Measurements from ENCODE around the gene USP37. TPM values are rescaled to one million over a fixed set of nuclear protein-coding genes. Genes with fewer than 3 reads are reported as not detected.

Gene USP37
- total RNA-seq, 3 donors from 2014 or later: 6.9 to 24.6 (median 14.4) TPM

DNA sequence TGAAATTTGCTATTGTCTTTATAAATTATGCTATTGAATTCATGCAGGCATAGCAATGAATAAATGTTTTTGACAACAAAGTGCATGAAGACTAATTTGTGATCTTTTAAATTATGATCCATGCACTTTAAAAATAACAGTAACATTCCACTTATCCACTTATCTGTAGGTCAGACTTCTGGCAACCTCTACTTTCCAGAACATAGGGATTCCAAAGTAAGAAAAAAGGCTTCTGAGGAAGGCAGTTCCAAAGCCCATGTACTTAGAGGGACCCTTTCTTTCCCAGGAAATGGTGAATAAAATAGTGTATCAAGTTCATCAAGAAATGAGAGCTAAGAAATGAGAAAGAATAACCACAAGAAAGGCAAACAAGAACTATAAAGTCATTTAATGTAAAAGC is 90.9 kb downstream of the USP37 start:
- no peaks in the 10 kb centered on the region for H3K9me3 ChIP-seq
- no peak for DNase-seq (ENCODE audit: low spot score in 2 of 2)
- H3K27ac ChIP-seq: no peak overlapping the region
- H3K4me1 ChIP-seq: no peaks in the 10 kb centered on the region
- no peak overlapping the region for H3K4me3 ChIP-seq
- no peaks in the 10 kb centered on the region for H3K27me3 ChIP-seq
- intact Hi-C loops (cut with DNase I; ENCODE audit: low total_unique reads): no loop called here
- TF ChIP-seq, protein P1, sequence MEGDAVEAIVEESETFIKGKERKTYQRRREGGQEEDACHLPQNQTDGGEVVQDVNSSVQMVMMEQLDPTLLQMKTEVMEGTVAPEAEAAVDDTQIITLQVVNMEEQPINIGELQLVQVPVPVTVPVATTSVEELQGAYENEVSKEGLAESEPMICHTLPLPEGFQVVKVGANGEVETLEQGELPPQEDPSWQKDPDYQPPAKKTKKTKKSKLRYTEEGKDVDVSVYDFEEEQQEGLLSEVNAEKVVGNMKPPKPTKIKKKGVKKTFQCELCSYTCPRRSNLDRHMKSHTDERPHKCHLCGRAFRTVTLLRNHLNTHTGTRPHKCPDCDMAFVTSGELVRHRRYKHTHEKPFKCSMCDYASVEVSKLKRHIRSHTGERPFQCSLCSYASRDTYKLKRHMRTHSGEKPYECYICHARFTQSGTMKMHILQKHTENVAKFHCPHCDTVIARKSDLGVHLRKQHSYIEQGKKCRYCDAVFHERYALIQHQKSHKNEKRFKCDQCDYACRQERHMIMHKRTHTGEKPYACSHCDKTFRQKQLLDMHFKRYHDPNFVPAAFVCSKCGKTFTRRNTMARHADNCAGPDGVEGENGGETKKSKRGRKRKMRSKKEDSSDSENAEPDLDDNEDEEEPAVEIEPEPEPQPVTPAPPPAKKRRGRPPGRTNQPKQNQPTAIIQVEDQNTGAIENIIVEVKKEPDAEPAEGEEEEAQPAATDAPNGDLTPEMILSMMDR (IDR thresholded peaks at IDR 0.05): no peak
- TF ChIP-seq POLR2A (IDR thresholded peaks at IDR 0.05): no peak
- no peak for TF ChIP-seq POLR2AphosphoS5 (IDR thresholded peaks at IDR 0.05)
- H3K36me3 ChIP-seq: peaks cover 6% of the 10 kb centered on the region

DNA sequence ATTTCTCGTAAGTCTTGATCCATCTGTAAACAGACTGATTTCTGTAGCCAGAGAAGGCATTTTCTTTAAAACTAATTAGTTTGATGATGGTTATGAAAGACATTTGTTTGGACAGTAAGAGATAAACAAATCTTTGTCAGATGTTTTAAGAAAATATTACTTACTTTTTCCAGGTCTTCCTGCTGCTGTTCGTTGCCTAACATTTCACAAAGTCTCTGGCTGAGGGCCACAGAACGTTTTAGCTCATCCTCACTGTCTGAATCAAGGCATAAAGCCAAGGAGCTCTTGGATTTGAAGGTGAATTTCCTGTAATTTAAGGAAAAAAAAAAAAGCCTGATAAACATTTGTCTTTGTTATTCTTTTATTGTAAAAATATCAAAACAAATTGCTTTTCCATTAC is 91.5 kb downstream of the USP37 start:
- H3K27me3 ChIP-seq: no peaks in the 10 kb centered on the region
- TF ChIP-seq POLR2AphosphoS5 (IDR thresholded peaks at IDR 0.05) (no peak), POLR2A (IDR thresholded peaks at IDR 0.05) (no peak)
- TF ChIP-seq, protein P1 (IDR thresholded peaks at IDR 0.05): no peak
- peaks cover 6% of the 10 kb centered on the region for H3K36me3 ChIP-seq
- H3K9me3 ChIP-seq: no peaks in the 10 kb centered on the region
- intact Hi-C loops (cut with DNase I; ENCODE audit: low total_unique reads): no loop called here
- peak overlapping the region in 1 of 2 donors; percentile 30 for H3K27ac ChIP-seq
- no peak for DNase-seq (ENCODE audit: low spot score in 2 of 2)
- H3K4me3 ChIP-seq: no peak overlapping the region
- H3K4me1 ChIP-seq: no peaks in the 10 kb centered on the region

DNA sequence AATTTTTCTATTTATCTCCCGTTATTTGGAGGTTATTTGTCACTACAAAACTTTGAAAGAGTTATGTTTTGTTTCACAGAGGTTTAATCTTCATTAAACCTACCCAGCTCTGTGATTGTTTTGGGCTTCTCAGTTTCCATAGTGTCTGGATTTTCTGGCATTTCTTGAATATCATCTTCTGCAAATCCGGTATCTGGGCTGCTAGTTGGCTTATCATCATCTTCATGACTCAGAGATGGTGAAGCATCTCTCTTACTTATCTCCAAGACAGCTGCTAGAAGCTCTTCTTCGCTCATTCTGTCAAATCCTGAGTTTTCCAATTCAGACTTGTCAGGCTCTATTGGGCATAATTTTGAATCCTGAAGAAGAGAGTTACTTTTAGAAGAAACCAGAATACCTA is 93.6 kb downstream of the USP37 start:
- Histone ChIP-seq H3K36me3 (peaks cover 6% of the 10 kb centered on the region), H3K4me3 (no peak overlapping the region), H3K4me1 (no peaks in the 10 kb centered on the region), H3K27me3 (no peaks in the 10 kb centered on the region), H3K9me3 (no peaks in the 10 kb centered on the region), H3K27ac (no peak overlapping the region)
- no peak for DNase-seq (ENCODE audit: low spot score in 2 of 2)
- intact Hi-C loops (cut with DNase I; ENCODE audit: low total_unique reads): no loop called here
- TF ChIP-seq POLR2AphosphoS5 (IDR thresholded peaks at IDR 0.05): no peak
- TF ChIP-seq, protein P1 (IDR thresholded peaks at IDR 0.05): no peak
- no peak for TF ChIP-seq POLR2A (IDR thresholded peaks at IDR 0.05)

DNA sequence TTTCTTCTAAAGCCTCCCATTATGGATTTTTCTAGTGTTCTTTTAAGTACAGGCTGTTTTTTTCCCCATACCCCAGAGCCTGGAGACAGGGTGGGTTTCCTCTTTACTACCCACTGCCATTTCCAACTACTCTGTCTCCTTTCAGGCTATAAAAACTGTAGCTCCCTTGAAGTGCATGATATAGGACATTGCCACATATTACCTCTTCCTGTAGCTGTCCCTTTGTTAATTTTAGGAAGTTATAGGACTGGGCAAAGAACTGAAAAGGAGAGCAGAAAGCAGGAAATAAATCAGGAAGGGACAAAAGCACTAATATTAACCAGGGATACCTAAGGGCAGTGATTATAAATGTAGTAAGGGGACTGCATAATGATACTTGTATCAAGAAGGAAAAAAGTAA is 95.2 kb downstream of the USP37 start:
- no peaks in the 10 kb centered on the region for H3K4me1 ChIP-seq
- intact Hi-C loops (cut with DNase I; ENCODE audit: low total_unique reads): no loop called here
- DNase-seq (ENCODE audit: low spot score in 2 of 2): no peak
- peaks cover 6% of the 10 kb centered on the region for H3K36me3 ChIP-seq
- H3K4me3 ChIP-seq: no peak overlapping the region
- H3K27me3 ChIP-seq: no peaks in the 10 kb centered on the region
- no peak overlapping the region for H3K27ac ChIP-seq
- TF ChIP-seq POLR2A (IDR thresholded peaks at IDR 0.05): no peak
- TF ChIP-seq, protein P1 (IDR thresholded peaks at IDR 0.05): no peak
- TF ChIP-seq POLR2AphosphoS5 (IDR thresholded peaks at IDR 0.05): no peak
- no peaks in the 10 kb centered on the region for H3K9me3 ChIP-seq

DNA sequence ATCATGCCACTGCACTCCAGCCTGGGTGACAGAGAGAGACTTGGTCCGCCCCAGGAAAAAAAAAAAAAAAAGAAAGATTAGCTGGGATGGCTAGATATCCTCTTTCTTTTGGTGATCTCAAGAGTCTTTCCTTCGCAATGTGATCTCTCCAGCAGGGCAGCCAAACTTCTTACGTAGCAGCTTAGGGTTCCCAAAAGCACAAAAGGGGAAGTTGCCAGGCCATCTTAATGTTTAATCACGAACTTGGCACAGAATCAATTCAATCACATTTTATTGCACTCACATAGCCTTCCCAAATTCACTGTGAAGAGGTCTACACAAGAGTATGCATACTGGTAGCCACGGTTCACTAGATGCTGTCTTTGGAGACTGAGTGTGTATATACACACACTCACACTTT is 96.2 kb downstream of the USP37 start:
- no peaks in the 10 kb centered on the region for H3K27me3 ChIP-seq
- H3K4me3 ChIP-seq: no peak overlapping the region
- H3K36me3 ChIP-seq: peaks cover 6% of the 10 kb centered on the region
- no peaks in the 10 kb centered on the region for H3K4me1 ChIP-seq
- H3K27ac ChIP-seq: no peak overlapping the region
- intact Hi-C loops (cut with DNase I; ENCODE audit: low total_unique reads): no loop called here
- TF ChIP-seq, protein P1 (IDR thresholded peaks at IDR 0.05): no peak
- TF ChIP-seq POLR2AphosphoS5 (IDR thresholded peaks at IDR 0.05) (no peak), POLR2A (IDR thresholded peaks at IDR 0.05) (no peak)
- no peak for DNase-seq (ENCODE audit: low spot score in 2 of 2)
- H3K9me3 ChIP-seq: no peaks in the 10 kb centered on the region

All from breast epithelium (tissue), 4 donors.